Activated naive CD4-positive, alpha-beta T cell treated with anti-CD3 and anti-CD28 coated beads, Interleukin-2, amount 50 U/mL, for 24 hours (primary cell): ENCODE results near the gene TNPO2.
A peak's percentile ranks its signal among the peaks of the same experiment; 100 is the strongest.

ENCODE experiments used
- H3K27ac Mint-ChIP-seq: one replicate; pipeline ENCODE4 v1.8.0; 2021; ENCODE audit warnings: mild to moderate bottlenecking, mixed read lengths
- H3K27me3 Mint-ChIP-seq: one replicate; pipeline ENCODE4 v1.8.0; 2021; ENCODE audit warnings: mixed read lengths
- H3K36me3 Mint-ChIP-seq: one replicate; pipeline ENCODE4 v1.8.0; 2021; ENCODE audit warnings: mixed read lengths
- H3K4me1 Mint-ChIP-seq: one replicate; pipeline ENCODE4 v1.8.0; 2021; ENCODE audit warnings: mixed read lengths
- H3K4me3 Mint-ChIP-seq: one replicate; pipeline ENCODE4 v1.8.0; 2021; ENCODE audit warnings: mild to moderate bottlenecking, mixed read lengths
- H3K9me3 Mint-ChIP-seq: one replicate; pipeline ENCODE4 v1.8.0; 2021; ENCODE audit warnings: mixed read lengths

TNPO2 gene

DNA sequence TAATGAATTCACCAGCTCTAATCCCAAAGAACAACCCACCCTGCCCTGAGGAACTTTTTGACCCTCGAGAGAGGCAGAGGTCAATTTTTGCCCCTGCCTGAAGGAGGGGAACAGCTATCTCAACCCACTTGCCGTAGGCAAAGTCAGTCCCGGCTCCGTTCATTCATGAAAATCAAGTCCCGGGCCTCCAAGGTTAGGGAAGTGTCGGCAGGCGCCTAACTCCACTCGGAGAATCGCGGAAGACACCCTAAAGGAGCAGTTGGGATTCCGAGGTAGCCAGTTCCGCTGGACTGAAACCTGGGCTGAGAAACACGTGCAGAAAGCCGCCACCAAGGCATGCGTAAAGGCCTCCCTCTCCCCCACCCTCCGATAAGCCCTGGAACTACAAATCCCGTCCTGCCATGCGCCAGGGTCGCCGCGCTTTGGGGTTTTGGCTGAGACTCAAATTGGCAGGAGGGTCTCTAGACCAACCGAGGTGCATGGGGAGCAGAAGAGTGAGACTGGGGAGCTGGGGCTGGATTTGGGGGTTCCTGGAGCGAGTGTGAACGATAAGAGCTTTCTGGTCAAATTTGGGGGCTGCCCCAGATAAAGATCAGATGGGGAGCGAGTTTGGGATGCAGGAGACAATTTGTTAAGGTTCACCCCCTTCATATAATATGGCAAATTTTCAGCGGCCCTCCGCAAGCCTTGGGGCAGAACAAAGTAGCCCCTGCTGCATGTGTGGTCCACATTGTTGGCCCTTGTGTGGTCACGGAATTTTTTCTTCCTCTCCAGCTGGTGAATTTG lies at the start of gene TNPO2:
Gene TNPO2 (minus strand): TSS at position 292 of the 786 bp plus-strand sequence. CDS start 2,955 bp downstream, outside the sequence.
- H3K4me3 Mint-ChIP-seq, result peak within 1 kb of the TSS; percentile 98
- no peaks in the 10 kb centered on the region for H3K9me3 Mint-ChIP-seq
- H3K27ac Mint-ChIP-seq, result peak within 1 kb of the TSS; percentile 95
- peaks cover 31% of the 10 kb centered on the region for H3K4me1 Mint-ChIP-seq
- H3K27me3 Mint-ChIP-seq, result no peaks in the 10 kb centered on the region
- H3K36me3 Mint-ChIP-seq, result peaks cover 11% of the 10 kb centered on the region

DNA sequence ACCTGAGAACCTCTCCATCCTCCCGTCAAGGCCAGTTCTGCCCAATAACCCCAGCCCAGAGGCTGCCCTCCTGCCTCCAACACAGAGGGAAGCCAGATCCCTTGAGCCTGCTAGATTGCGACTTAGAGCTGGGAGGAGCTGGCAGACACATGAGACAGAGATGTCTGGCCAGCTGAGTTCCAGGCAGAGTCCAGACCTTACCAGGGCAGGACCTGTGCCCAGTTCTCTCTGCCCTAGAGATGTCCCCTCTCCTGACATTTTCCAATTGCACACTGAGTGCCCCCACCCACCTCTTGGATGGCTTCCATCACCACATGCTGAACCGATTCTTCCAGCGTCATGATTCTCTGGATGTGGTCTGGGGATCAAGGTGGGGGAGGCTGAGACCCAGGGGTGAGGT lies 48.6 kb upstream of the TNPO2 start:
- H3K9me3 Mint-ChIP-seq, result no peaks in the 10 kb centered on the region
- no peak overlapping the region for H3K4me3 Mint-ChIP-seq
- no peaks in the 10 kb centered on the region for H3K27me3 Mint-ChIP-seq
- H3K27ac Mint-ChIP-seq, result no peak overlapping the region
- H3K36me3 Mint-ChIP-seq, result no peaks in the 10 kb centered on the region
- peaks cover 9% of the 10 kb centered on the region for H3K4me1 Mint-ChIP-seq

DNA sequence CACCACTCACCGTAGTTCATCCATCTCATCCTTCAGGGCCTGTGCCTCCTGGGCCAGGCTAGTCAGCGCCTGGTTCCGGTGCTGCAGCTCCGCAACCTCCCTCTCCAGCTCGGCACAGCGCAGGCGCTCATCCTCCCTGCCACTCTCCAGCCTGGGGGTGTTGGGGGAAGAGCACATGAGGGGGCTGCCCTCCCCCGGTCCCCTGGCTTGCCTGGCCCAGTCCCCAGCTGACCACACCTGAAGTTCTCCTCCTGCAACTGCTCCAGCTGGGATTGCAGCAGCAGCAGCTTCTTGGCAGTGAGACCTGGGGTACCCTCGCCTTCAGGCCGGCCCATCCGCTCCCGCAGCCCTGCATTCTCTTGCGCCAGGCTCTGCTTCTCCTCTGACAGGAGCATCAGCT lies 47.2 kb upstream of the TNPO2 start:
- Mint-ChIP-seq H3K27ac (no peak overlapping the region), H3K9me3 (no peaks in the 10 kb centered on the region), H3K4me1 (peaks cover 8% of the 10 kb centered on the region), H3K36me3 (no peaks in the 10 kb centered on the region), H3K4me3 (no peak overlapping the region), H3K27me3 (no peaks in the 10 kb centered on the region)

DNA sequence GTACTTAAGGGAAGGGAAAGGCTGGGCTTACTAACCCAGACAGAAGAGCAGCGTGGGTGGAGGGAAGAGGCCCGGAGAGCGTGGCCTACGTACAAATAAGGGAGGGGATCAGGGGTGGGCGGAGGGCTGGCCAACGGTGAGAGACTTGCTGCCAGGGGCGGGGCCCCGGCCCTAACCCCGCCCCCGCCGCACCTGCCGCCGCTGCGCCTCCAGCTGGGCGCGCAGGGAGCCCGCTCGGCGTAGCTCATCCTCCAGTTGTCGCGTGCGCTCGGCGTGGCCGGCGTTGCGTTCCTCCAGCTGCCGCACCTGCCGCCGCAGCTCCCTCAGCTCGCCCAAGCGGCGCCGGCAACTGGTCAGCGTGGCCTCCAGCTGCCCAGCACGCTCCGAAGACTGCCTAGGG lies 46.0 kb upstream of the TNPO2 start:
- Mint-ChIP-seq H3K27me3 (no peaks in the 10 kb centered on the region), H3K27ac (peak overlapping the region; percentile 59), H3K36me3 (no peaks in the 10 kb centered on the region), H3K4me3 (peak overlapping the region; percentile 47), H3K9me3 (no peaks in the 10 kb centered on the region), H3K4me1 (peaks cover 8% of the 10 kb centered on the region)

DNA sequence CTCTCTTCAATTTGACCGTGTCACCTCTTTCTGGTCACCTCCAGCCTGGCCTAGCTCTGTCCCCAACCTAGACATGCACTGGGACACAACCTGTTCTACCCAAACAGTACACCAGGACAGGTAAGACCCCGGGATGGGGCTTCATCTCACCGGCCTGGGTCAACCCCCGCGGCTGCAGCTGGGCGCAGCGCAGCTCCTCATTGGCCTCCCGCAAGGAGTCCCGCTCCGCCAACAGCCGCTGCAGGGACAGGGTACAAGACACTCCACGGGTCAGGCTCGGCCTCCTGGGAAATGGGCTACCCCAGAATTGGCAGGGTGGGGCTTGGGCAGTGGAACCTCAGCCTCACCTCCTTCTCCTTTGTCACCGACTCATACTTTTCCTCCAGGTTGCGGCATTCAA lies 43.9 kb upstream of the TNPO2 start:
- no peaks in the 10 kb centered on the region for H3K9me3 Mint-ChIP-seq
- no peak overlapping the region for H3K4me3 Mint-ChIP-seq
- H3K36me3 Mint-ChIP-seq, result no peaks in the 10 kb centered on the region
- no peak overlapping the region for H3K27ac Mint-ChIP-seq
- no peaks in the 10 kb centered on the region for H3K4me1 Mint-ChIP-seq
- no peaks in the 10 kb centered on the region for H3K27me3 Mint-ChIP-seq

DNA sequence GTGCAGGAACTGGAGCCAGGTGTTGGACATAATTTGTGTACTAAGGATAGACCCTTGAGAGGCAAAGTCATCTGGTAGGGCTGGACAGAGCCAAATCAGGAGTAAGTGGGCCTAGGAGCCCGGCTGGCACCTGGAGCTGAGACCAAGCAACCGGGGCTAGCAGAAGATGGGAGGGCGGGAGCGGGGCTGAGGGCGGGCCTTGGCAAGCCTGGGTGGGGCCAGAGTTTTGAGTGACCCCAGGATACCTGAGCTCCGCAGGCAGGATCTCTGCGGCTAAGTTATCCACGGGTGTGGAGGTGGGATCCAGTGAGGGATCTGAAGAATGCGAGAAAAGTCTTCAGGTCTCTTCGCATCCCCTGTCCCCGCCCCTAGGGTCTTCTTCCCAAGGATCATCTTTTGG lies 43.4 kb upstream of the TNPO2 start:
- Mint-ChIP-seq H3K27ac (no peak overlapping the region), H3K36me3 (no peaks in the 10 kb centered on the region), H3K4me3 (no peak overlapping the region), H3K27me3 (no peaks in the 10 kb centered on the region), H3K4me1 (no peaks in the 10 kb centered on the region), H3K9me3 (no peaks in the 10 kb centered on the region)

DNA sequence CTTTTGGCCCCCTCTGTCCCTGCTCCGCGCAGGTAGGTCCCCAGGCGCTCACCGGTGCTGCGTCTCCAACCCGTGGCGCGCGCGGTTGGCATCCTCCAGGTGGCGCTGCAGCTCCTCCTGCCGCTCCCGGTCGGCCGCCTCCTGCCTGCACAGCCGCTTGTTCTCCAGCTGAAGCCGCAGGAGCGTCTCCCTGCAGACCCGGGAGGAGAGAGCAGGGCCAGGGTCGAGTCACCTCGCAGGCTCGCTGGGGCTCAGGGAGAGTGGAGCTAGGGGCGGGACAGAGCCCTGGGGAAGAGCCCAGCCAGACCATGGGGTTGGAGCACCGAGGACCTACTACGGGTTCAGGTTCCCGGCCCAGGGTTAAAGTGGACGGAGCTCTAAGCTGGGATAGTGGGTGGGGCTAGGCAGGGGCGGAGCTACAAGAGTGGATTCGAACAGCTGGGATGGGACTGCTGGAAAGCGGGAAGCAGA lies 42.4 kb upstream of the TNPO2 start:
- no peak overlapping the region for H3K27ac Mint-ChIP-seq
- no peaks in the 10 kb centered on the region for H3K27me3 Mint-ChIP-seq
- no peak overlapping the region for H3K4me3 Mint-ChIP-seq

DNA sequence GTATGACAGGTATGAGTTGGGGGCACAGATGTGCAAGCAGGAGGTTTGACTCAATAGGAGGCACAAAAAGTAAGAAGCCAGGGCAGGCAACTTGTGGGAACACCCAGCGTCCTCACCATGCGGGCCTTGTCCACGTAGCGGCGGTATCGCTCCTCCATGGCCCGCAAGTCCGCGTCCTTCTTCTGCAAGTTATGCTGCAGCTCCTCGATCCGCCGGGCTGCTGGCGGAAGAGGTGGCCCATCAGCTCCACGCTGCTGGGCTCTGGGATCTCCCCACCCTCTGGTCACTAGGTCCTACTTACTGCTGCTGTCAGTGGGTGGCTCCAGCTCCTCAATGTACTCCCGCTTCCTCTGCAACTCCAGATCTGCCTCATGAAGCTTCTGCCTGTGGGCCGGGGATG lies 41.0 kb upstream of the TNPO2 start:
- Mint-ChIP-seq H3K9me3 (no peaks in the 10 kb centered on the region), H3K4me1 (peaks cover 5% of the 10 kb centered on the region), H3K27ac (no peak overlapping the region), H3K36me3 (no peaks in the 10 kb centered on the region), H3K4me3 (no peak overlapping the region), H3K27me3 (no peaks in the 10 kb centered on the region)

More for the DNA sequence above, 42.4 kb upstream of the TNPO2 start:
- no peaks in the 10 kb centered on the region for H3K36me3 Mint-ChIP-seq
- H3K9me3 Mint-ChIP-seq, result no peaks in the 10 kb centered on the region
- H3K4me1 Mint-ChIP-seq, result no peaks in the 10 kb centered on the region

DNA sequence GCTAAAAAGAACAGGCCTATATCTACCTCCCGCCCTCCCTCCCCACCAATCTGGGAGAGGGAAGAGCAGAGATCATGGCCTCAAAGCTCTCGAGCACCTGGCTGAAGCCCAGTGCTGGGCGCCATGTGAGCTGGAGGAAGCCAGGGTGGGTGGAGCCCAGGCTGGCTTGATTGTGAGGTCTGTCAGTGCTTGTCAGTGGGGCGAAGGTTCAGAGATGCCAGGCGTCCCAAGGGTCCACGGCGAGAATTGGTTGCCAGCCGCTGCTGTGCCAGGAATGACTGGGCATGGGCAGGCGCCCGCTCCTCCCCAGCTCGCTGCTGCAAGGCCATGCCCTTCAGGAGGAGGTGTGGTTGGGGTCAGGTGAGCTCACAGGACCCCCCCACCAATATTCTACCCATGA lies 39.4 kb upstream of the TNPO2 start:
- no peaks in the 10 kb centered on the region for H3K36me3 Mint-ChIP-seq
- H3K4me3 Mint-ChIP-seq, result no peak overlapping the region
- no peaks in the 10 kb centered on the region for H3K27me3 Mint-ChIP-seq
- no peaks in the 10 kb centered on the region for H3K9me3 Mint-ChIP-seq
- peaks cover 5% of the 10 kb centered on the region for H3K4me1 Mint-ChIP-seq
- no peak overlapping the region for H3K27ac Mint-ChIP-seq

DNA sequence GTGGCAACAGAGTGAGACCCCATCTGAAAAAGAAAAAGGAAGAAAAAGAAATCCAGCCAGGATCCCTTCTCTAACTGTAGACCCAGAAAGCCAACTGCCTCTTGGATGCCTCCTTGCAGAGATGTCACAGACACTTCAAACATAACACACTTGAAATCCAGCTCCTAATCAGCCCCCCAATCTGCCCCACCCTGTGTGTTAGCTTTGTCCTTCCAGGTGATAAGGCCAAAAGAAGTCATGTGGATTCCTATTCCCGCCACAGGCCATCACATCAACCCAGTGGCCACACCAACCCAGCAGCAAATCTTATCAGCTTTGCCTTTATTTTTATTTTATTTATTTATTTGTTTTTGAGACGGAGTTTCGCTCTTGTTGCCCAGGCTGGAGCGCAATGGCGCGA lies 36.0 kb upstream of the TNPO2 start:
- Mint-ChIP-seq H3K4me1 (peaks cover 5% of the 10 kb centered on the region), H3K36me3 (no peaks in the 10 kb centered on the region), H3K4me3 (no peak overlapping the region), H3K9me3 (no peaks in the 10 kb centered on the region), H3K27ac (no peak overlapping the region), H3K27me3 (peaks cover 3% of the 10 kb centered on the region)

DNA sequence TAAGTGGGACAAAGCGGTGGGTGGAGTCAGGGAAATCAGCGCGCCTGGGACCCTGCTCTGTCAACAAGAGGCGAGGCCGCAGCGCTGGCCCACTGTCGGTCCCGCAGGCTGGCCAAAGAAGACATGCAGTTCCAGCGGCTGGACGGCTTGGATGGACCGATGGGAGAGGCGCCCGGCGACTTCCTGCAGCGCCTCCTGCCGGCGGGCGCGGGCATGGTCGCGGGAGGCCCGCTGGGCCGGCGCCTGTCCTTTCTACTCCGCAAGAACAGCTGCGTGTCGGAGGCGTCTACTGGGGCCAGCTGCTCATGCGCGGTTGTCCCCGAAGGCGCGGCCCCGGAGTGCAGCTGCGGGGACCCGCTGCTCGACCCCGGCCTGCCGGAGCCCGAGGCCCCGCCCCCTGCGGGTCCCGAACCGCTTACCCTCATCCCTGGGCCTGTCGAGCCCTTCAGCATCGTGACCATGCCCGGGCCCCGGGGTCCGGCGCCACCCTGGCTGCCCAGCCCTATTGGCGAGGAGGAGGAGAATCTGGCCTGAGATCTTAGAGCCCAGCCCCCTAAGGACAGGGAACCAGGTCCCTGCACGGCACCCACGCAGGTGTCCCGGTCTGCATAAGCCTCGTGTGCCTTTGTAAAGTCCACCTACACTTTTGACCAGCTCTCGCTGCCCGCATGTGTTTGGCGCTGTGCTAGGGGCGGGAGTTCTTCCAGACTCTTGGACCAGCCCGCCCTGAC lies 34.0 kb upstream of the TNPO2 start:
- no peak overlapping the region for H3K27ac Mint-ChIP-seq
- no peaks in the 10 kb centered on the region for H3K36me3 Mint-ChIP-seq
- H3K9me3 Mint-ChIP-seq, result no peaks in the 10 kb centered on the region
- H3K4me1 Mint-ChIP-seq, result peaks cover 5% of the 10 kb centered on the region
- peak overlapping the region; percentile 52 for H3K4me3 Mint-ChIP-seq
- peaks cover 3% of the 10 kb centered on the region for H3K27me3 Mint-ChIP-seq

DNA sequence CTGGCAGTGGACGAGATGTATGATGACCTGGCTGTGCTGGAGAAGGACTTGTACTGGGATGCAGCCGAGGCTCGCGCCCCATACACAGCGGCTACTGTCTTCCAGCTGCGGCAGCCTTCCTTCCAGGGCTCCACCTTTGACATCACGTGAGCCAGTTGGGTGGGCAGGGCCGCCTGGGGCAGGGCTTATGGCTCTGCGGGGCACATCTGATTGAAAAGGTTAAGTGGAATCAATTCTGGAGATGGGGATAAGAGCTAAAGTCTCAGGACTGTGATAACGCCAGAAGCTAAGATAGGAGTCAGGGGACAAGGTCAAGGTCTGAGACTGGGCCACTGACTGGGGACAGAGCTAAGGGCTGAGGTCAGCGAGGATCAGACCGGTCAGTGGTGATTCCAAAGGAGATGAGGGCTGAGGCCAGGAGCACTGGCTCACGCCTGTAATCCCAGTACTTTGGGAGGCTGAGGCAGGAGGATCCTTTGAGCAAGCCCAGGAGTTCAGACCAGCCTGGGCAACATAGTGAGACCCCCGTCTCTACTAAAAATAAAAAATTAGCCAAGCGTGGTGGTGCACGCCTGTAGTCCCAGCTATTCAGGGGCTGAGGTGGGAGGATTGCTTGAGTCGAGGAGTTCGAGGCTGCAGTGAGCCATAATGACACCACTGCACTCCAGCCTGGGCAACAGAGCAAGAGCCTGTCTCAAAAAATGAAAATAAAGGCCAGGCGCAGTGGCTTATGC lies 32.6 kb upstream of the TNPO2 start:
- Mint-ChIP-seq H3K4me1 (peaks cover 5% of the 10 kb centered on the region), H3K9me3 (no peaks in the 10 kb centered on the region), H3K36me3 (no peaks in the 10 kb centered on the region), H3K4me3 (no peak overlapping the region), H3K27ac (no peak overlapping the region), H3K27me3 (peaks cover 4% of the 10 kb centered on the region)

DNA sequence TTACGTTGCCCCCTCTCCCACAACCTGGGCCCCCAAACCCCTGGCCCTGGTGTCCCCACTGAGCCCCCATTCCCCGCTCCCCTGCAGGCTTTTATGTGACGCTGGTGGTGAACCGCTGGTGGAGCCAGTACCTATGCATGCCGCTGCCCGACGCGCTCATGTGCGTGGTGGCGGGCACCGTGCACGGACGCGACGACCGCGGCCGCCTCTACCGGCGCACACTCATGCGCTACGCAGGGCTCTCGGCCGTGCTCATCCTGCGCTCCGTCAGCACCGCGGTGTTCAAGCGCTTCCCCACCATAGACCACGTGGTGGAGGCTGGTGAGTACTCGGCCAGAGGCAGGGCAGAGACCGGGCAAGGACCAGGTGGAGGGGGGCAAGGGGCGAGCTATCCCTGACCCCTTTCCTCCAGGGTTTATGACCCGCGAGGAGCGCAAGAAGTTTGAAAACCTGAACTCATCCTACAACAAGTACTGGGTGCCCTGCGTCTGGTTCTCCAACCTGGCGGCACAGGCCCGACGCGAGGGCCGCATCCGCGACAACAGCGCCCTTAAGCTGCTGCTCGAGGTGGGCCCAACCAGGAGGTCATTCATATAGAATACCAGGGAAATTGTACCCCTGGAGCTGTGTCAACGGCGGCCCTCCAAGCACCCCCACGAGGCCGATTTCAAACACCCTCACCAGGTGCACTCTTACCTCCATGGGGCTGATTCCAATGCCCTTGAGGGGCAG lies 30.9 kb upstream of the TNPO2 start:
- Mint-ChIP-seq H3K9me3 (no peaks in the 10 kb centered on the region), H3K4me1 (peaks cover 4% of the 10 kb centered on the region), H3K4me3 (no peak overlapping the region), H3K36me3 (no peaks in the 10 kb centered on the region), H3K27me3 (peaks cover 5% of the 10 kb centered on the region), H3K27ac (no peak overlapping the region)

DNA sequence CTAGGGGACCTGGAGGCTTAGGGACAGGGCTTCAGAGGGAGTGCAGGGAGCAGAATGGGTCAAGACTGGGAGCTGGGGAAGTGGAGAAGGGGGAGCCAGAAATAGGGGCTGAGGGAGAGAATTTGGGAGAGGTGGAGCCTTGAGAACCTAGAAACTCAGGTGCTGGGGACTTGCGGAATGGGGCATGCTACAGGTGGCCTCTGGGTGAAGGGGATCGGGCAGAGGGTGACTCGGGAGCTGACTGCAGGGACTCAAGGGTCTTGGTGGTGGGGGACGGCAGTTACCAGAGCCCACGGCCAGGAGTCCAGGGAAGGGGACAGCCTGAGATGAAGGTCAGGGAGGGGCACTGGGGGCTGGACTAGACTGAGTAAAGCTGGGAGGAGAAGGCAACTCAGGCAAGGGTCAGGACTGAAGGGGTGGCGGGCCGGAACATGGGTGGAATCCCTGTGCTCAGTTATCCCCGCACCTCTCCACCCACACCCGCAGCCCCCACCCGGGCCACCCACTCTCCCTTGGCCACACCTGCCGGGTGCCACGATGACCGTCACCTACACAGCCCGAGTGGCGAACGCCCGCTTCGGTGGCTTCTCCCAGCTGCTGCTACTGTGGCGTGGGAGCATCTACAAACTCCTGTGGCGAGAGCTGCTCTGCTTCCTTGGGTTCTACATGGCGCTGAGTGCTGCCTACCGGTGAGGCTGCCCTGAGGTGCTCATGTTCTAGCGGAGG lies 28.5 kb upstream of the TNPO2 start:
- H3K4me3 Mint-ChIP-seq, result no peak overlapping the region
- no peaks in the 10 kb centered on the region for H3K9me3 Mint-ChIP-seq
- peaks cover 5% of the 10 kb centered on the region for H3K27me3 Mint-ChIP-seq
- peak overlapping the region; percentile 55 for H3K27ac Mint-ChIP-seq
- H3K36me3 Mint-ChIP-seq, result peaks cover 6% of the 10 kb centered on the region
- peaks cover 5% of the 10 kb centered on the region for H3K4me1 Mint-ChIP-seq

DNA sequence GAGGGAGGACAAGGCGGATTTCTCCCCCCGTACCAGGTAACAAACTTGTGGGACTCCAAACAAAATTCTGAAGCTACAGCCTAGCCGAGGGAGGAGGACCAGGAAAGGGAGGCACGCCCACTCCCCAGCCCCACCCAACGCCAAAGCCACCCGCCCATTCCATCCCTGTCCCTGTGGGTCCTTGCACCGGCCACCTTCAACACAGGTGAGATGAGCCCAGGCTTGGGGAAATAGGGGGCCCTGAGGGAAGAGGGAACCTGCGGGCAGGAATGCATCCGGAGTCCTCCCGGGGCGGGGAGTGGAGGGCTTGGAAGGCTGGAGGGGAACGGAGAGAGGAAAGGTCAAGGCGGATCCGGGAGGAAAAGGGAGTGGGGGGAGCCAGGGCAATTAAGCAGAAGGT lies 27.9 kb upstream of the TNPO2 start, which contains the start of gene BEST2:
Gene BEST2 (plus strand): TSS at position 157 of the 400 bp plus-strand sequence. CDS start 802 bp downstream, outside the sequence.
- peaks cover 5% of the 10 kb centered on the region for H3K27me3 Mint-ChIP-seq
- peak within 1 kb of the TSS; percentile 55 for H3K27ac Mint-ChIP-seq
- H3K9me3 Mint-ChIP-seq, result no peaks in the 10 kb centered on the region
- no peak within 1 kb of the TSS for H3K4me3 Mint-ChIP-seq
- peaks cover 5% of the 10 kb centered on the region for H3K4me1 Mint-ChIP-seq
- H3K36me3 Mint-ChIP-seq, result peaks cover 9% of the 10 kb centered on the region
